HepG2 (cell line): ENCODE measurements around the gene TUBB. TPM values are rescaled to one million over a fixed set of nuclear protein-coding genes. Genes with fewer than 3 reads are reported as not detected.

Source experiments
- CHD4 ChIP-seq: fragments of 200-600 bp; sonication (generic); IDR thresholded peaks from 2 replicates; pipeline ENCODE4 v1.7.0; 2017; ENCODE audit warnings: mild to moderate bottlenecking, low read length, borderline replicate concordance
- EP300 ChIP-seq, 3 experiments: sonication (generic) in 1 of 3; formaldehyde crosslinking in 1 of 3; IDR thresholded peaks; 2 replicates each; pipeline versions ENCODE4 v1.5.1 to v1.6.1; 2011 to 2020; ENCODE audit warnings: low read depth in 2 of 3, low read length in 2 of 3, borderline replicate concordance in 1 of 3, improper control_type of control experiment in 1 of 3, mild to moderate bottlenecking in 1 of 3, missing genetic modification reagents in 1 of 3, moderate library complexity in 1 of 3
- IRX3 ChIP-seq: sonication (generic); formaldehyde crosslinking; IDR thresholded peaks from 2 replicates; pipeline ENCODE4 v1.8.1; 2023; ENCODE audit warnings: mild to moderate bottlenecking, low read depth, missing genetic modification reagents, borderline replicate concordance
- MAFG ChIP-seq: sonication (generic); formaldehyde crosslinking; IDR thresholded peaks from 2 replicates; pipeline ENCODE4 v1.5.1; 2020; ENCODE audit warnings: mild to moderate bottlenecking, missing genetic modification reagents
- MAZ ChIP-seq, 2 experiments: sonication (generic) in 1 of 2; formaldehyde crosslinking in 1 of 2; IDR thresholded peaks; 2 replicates each; pipeline versions ENCODE4 v1.5.0 to v1.6.1; 2012 to 2020; ENCODE audit warnings: low read depth in 2 of 2, mild to moderate bottlenecking in 2 of 2, borderline replicate concordance in 1 of 2, improper control_type of control experiment in 1 of 2, low read length in 1 of 2, missing genetic modification reagents in 1 of 2, moderate library complexity in 1 of 2
- MTF1 ChIP-seq: sonication (generic); formaldehyde crosslinking; IDR thresholded peaks from 2 replicates; pipeline ENCODE4 v1.5.0; 2020; ENCODE audit warnings: missing genetic modification reagents
- PCBP1 ChIP-seq: fragments of 200-400 bp; formaldehyde crosslinking; IDR thresholded peaks from 2 replicates; pipeline ENCODE4 v1.6.1; 2017; ENCODE audit warnings: mild to moderate bottlenecking, low read depth, low read length, borderline replicate concordance
- PTBP1 ChIP-seq: fragments of 200-400 bp; formaldehyde crosslinking; IDR thresholded peaks from 2 replicates; pipeline ENCODE4 v1.6.1; 2018; ENCODE audit warnings: low read length, low read depth; ENCODE audit not compliant: poor library complexity, severe bottlenecking
- RELA ChIP-seq: sonication (generic); formaldehyde crosslinking; IDR thresholded peaks from 2 replicates; pipeline ENCODE4 v1.4.0; 2020; ENCODE audit warnings: missing genetic modification reagents
- ZMYM4 ChIP-seq: sonication (generic); formaldehyde crosslinking; IDR thresholded peaks from 2 replicates; pipeline ENCODE4 v1.8.1; 2023; ENCODE audit warnings: mild to moderate bottlenecking, missing genetic modification reagents
- ZNF121 ChIP-seq: sonication (generic); formaldehyde crosslinking; IDR thresholded peaks from 2 replicates; pipeline ENCODE4 v1.5.0; 2020; ENCODE audit warnings: mild to moderate bottlenecking, missing genetic modification reagents
- ZNF660 ChIP-seq: sonication (generic); formaldehyde crosslinking; IDR thresholded peaks from 2 replicates; pipeline ENCODE4 v1.5.1; 2020; ENCODE audit warnings: mild to moderate bottlenecking, low read depth, missing genetic modification reagents, borderline replicate concordance
- ZNF788 ChIP-seq: sonication (generic); formaldehyde crosslinking; IDR thresholded peaks from 2 replicates; pipeline ENCODE4 v1.5.0; 2020; ENCODE audit warnings: mild to moderate bottlenecking, missing genetic modification reagents, borderline replicate concordance
- ZSCAN31 ChIP-seq: sonication (generic); formaldehyde crosslinking; IDR thresholded peaks from 2 replicates; pipeline ENCODE4 v1.5.0; 2020; ENCODE audit warnings: low read depth, mild to moderate bottlenecking, missing genetic modification reagents
- polyA plus RNA-seq, 8 experiments: library from polyadenylated mRNA; depleted of rRNA in 3 of 8; stranded (reverse) in 7 of 8; unstranded in 1 of 8; fragments of >200 nt; fragmentation: Illumina TruSeq in 4 of 8; extraction: Trizol in 4 of 8; gene quantifications; 2 replicates each; pipeline versions ENCODE4 v1.2.1 to v1.2.3, GENCODE V29; 2011 to 2016; ENCODE audit warnings: low read depth in 4 of 8, missing spikeins in 1 of 8, mixed read lengths in 1 of 8; ENCODE audit not compliant: insufficient read depth in 1 of 8
- total RNA-seq, 5 experiments: library from RNA; depleted of rRNA; stranded (reverse); fragments of >200 nt; fragmentation: Illumina TruSeq; extraction: Trizol; gene quantifications; 2 replicates each; pipeline ENCODE4 v1.2.3, GENCODE V29; 2016; ENCODE audit warnings: low read depth in 1 of 5
- TF ChIP-seq, protein P1 (sequence below): sonication (generic); formaldehyde crosslinking; IDR thresholded peaks from 2 replicates; pipeline ENCODE4 v1.5.1; 2020; ENCODE audit warnings: mild to moderate bottlenecking, missing genetic modification reagents, moderate library complexity
- TF ChIP-seq, protein P2 (sequence below): sonication (generic); formaldehyde crosslinking; IDR thresholded peaks from 2 replicates; pipeline ENCODE4 v1.4.0; 2020; ENCODE audit warnings: missing genetic modification reagents, borderline replicate concordance
- TF ChIP-seq, protein P3 (sequence below): sonication (generic); formaldehyde crosslinking; IDR thresholded peaks from 2 replicates; pipeline ENCODE4 v1.5.1; 2020; ENCODE audit warnings: mild to moderate bottlenecking, missing genetic modification reagents, borderline replicate concordance

Gene TUBB
- total and polyA plus RNA-seq, 2 of the 13 experiments (the other 11 are each of a cell fraction or from before 2014, with no cell fraction given), result 911 to 1,163 TPM

DNA sequence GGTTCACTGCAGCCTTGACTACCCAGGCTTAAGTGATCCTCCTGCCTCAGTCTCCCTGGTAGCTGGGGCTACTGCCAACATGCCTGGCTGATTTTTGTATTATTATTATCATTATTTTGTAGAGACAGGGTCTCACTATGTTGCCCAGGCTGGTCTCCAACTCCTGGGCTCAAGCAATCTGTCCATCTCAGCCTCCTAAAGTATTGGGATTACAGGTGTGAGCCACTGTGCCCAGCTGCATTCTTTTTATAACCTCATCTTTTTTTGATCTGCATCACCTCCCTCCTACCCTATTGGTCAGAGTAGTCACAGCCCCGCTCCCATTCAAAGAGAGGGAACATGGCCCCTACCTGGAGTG is 47.8 kb downstream of the TUBB start (continued):
- TF ChIP-seq PTBP1 (no peak), ZNF121 (CRISPR knock-in tag) (peak; percentile 79), MTF1 (CRISPR knock-in tag) (no peak), ZMYM4 (CRISPR knock-in tag) (no peak), ZNF660 (no peak), ZNF788 (CRISPR knock-in tag) (0 out of 2 replicates have a peak, but pooled peaks have one; percentile 20), EP300 (IDR thresholded peaks at IDR 0.05; ENCODE audit: low read depth in 2 of 2, low read length in 2 of 2) (no peak), EP300 (CRISPR knock-in tag; IDR thresholded peaks at IDR 0.05; ENCODE audit: borderline replicate concordance) (no peak), CHD4 (no peak), ZSCAN31 (CRISPR knock-in tag) (0 out of 2 replicates have a peak, but pooled peaks have one; percentile 24), PCBP1 (no peak), MAZ (IDR thresholded peaks at IDR 0.05; ENCODE audit: borderline replicate concordance, low read depth, low read length) (no peak), MAZ (CRISPR knock-in tag; IDR thresholded peaks at IDR 0.05; ENCODE audit: low read depth) (peak; percentile 6; the same call in 1 of the 2 replicates), RELA (CRISPR knock-in tag) (no peak), MAFG (CRISPR knock-in tag) (no peak), IRX3 (CRISPR knock-in tag) (no peak)
- TF ChIP-seq, protein P1, sequence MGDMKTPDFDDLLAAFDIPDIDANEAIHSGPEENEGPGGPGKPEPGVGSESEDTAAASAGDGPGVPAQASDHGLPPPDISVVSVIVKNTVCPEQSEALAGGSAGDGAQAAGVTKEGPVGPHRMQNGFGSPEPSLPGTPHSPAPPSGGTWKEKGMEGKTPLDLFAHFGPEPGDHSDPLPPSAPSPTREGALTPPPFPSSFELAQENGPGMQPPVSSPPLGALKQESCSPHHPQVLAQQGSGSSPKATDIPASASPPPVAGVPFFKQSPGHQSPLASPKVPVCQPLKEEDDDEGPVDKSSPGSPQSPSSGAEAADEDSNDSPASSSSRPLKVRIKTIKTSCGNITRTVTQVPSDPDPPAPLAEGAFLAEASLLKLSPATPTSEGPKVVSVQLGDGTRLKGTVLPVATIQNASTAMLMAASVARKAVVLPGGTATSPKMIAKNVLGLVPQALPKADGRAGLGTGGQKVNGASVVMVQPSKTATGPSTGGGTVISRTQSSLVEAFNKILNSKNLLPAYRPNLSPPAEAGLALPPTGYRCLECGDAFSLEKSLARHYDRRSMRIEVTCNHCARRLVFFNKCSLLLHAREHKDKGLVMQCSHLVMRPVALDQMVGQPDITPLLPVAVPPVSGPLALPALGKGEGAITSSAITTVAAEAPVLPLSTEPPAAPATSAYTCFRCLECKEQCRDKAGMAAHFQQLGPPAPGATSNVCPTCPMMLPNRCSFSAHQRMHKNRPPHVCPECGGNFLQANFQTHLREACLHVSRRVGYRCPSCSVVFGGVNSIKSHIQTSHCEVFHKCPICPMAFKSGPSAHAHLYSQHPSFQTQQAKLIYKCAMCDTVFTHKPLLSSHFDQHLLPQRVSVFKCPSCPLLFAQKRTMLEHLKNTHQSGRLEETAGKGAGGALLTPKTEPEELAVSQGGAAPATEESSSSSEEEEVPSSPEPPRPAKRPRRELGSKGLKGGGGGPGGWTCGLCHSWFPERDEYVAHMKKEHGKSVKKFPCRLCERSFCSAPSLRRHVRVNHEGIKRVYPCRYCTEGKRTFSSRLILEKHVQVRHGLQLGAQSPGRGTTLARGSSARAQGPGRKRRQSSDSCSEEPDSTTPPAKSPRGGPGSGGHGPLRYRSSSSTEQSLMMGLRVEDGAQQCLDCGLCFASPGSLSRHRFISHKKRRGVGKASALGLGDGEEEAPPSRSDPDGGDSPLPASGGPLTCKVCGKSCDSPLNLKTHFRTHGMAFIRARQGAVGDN (CRISPR knock-in tag), result no peak
- TF ChIP-seq, protein P2, sequence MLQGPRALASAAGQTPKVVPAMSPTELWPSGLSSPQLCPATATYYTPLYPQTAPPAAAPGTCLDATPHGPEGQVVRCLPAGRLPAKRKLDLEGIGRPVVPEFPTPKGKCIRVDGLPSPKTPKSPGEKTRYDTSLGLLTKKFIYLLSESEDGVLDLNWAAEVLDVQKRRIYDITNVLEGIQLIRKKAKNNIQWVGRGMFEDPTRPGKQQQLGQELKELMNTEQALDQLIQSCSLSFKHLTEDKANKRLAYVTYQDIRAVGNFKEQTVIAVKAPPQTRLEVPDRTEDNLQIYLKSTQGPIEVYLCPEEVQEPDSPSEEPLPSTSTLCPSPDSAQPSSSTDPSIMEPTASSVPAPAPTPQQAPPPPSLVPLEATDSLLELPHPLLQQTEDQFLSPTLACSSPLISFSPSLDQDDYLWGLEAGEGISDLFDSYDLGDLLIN, result no peak
- TF ChIP-seq, protein P3, sequence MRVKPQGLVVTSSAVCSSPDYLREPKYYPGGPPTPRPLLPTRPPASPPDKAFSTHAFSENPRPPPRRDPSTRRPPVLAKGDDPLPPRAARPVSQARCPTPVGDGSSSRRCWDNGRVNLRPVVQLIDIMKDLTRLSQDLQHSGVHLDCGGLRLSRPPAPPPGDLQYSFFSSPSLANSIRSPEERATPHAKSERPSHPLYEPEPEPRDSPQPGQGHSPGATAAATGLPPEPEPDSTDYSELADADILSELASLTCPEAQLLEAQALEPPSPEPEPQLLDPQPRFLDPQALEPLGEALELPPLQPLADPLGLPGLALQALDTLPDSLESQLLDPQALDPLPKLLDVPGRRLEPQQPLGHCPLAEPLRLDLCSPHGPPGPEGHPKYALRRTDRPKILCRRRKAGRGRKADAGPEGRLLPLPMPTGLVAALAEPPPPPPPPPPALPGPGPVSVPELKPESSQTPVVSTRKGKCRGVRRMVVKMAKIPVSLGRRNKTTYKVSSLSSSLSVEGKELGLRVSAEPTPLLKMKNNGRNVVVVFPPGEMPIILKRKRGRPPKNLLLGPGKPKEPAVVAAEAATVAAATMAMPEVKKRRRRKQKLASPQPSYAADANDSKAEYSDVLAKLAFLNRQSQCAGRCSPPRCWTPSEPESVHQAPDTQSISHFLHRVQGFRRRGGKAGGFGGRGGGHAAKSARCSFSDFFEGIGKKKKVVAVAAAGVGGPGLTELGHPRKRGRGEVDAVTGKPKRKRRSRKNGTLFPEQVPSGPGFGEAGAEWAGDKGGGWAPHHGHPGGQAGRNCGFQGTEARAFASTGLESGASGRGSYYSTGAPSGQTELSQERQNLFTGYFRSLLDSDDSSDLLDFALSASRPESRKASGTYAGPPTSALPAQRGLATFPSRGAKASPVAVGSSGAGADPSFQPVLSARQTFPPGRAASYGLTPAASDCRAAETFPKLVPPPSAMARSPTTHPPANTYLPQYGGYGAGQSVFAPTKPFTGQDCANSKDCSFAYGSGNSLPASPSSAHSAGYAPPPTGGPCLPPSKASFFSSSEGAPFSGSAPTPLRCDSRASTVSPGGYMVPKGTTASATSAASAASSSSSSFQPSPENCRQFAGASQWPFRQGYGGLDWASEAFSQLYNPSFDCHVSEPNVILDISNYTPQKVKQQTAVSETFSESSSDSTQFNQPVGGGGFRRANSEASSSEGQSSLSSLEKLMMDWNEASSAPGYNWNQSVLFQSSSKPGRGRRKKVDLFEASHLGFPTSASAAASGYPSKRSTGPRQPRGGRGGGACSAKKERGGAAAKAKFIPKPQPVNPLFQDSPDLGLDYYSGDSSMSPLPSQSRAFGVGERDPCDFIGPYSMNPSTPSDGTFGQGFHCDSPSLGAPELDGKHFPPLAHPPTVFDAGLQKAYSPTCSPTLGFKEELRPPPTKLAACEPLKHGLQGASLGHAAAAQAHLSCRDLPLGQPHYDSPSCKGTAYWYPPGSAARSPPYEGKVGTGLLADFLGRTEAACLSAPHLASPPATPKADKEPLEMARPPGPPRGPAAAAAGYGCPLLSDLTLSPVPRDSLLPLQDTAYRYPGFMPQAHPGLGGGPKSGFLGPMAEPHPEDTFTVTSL (CRISPR knock-in tag), result no peak
